Measurements from ENCODE around the gene SMO.
"Not testable (repeated sequence)": the region's sequence is repeated elsewhere in the genome, so short reads cannot be mapped to it uniquely, and the experiment has no call there.

SMO gene

GRCh38 chr7:129209067-129209926 is 20.9 kb downstream of the SMO start:
- no peak for DNase-seq (ENCODE audit: low read depth)

DNA sequence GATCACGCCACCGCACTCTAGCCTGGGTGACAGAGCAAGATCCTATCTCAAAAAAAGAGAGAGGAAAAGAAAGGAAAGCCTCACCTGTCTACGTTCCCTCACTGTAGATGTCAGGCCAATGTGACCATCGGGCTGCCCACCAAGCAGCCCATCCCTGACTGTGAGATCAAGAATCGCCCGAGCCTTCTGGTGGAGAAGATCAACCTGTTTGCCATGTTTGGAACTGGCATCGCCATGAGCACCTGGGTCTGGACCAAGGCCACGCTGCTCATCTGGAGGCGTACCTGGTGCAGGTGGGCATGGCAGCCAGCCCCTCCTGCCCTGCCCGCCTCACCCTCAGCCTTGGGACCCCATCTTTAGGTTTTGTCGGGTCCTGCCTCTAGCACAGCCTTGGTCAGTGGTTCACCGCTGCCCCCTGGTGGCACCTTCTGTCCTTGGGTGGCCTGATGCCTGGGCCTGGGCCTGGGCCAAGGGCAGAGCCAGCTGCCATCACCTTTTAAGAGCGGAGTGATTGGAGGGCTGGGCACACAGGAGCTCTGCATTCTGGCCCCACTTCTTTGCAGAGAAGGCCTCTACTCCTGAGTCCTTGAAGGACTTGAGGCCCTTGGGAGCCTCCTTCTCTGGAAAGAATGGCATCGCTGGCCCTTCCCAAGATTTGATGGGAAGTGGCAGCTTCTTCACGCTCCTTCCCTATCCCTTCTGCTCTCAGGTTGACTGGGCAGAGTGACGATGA is 22.0 kb downstream of the SMO start:
- peak; percentile 68 for DNase-seq (ENCODE audit: low read depth)

DNA sequence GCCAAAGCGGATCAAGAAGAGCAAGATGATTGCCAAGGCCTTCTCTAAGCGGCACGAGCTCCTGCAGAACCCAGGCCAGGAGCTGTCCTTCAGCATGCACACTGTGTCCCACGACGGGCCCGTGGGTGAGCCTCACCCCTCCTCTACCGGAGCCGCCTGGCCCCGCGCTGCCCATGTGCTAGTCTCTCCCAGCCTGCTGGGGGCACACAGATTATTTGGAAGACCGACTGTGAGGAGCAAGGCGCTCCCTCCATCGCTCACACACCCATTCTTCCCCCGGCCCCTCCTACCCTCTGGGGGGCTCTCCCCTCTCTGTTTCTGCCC is 22.5 kb downstream of the SMO start:
- no peak for DNase-seq (ENCODE audit: low read depth)

- no peak for DNase-seq (ENCODE audit: low read depth)
These were observed 23.7 kb downstream of the SMO start for GRCh38 chr7:129212126-129212525.

- DNase-seq (ENCODE audit: low read depth) = no peak
These were observed 24.2 kb downstream of the SMO start for GRCh38 chr7:129212596-129212995.

GRCh38 chr7:129213828-129214227 is 25.4 kb downstream of the SMO start:
- peak; percentile 20 for DNase-seq (ENCODE audit: low read depth)

DNA sequence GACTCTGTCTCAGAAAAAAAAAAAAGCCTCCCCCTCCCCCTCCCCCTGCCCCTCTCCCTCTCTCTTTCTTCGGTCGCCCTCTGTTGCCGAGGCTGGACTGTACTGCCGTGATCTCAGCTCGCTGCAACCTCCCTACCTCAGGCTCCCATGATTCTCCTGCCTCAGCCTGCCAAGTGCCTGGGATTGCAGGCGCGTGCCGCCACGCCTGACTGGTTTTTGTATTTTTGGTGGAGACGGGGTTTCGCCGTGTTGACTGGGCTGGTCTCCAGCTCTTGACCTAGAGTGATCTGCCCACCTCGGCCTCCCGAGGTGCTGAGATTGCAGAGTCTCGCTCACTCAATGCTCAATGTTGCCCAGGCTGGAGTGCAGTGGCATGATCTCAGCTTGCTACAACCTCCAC is 27.3 kb downstream of the SMO start:
- not testable (repeated sequence) for DNase-seq (ENCODE audit: low read depth)

DNA sequence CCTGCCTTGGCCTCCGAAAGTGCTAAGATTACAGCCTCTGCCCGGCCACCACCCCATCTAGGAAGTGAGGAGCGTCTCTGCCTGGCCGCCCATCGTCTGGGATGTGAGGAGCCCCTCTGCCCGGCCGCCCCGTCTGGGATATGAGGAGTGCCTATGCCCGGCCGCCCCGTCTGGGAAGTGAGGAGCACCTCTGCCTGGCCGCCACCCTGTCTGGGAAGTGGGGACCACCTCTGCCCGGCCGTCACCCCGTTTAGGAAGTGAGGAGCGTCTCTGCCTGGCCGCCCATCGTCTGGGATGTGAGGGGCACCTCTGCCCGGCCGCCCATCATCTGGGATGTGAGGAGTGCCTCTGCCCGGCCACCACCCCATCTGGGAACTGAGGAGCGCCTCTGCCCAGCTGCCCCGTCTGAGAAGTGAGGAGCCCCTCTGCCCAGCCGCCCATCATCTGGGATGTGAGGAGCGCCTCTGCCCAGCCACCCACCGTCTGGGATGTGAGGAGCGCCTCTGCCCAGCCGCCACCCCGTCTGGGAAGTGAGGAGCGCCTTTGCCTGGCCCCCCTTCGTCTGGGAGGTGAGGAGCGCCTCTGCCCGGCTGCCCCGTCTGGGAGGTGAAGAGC is 27.8 kb downstream of the SMO start:
- not testable (repeated sequence) for DNase-seq (ENCODE audit: low read depth)

DNA sequence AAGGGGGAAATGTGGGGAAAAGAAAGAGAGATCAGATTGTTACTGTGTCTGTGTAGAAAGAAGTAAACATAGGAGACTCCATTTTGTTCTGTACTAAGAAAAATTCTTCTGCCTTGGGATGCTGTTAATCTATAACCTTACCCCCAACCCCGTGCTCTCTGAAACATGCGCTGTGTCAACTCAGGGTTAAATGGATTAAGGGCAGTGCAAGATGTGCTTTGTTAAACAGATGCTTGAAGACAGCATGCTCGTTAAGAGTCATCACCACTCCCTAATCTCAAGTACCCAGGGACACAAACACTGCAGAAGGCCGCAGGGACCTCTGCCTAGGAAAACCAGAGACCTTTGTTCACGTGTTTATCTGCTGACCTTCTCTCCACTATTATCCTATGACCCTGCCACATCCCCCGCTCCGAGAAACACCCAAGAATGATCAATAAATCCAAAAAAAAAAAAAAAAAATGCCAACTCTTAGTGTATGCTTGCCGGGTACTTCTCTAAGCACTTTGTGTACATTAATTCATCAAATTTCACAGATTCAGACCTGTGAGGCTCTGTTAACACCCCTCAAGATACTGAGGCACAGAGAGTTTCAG is 28.5 kb downstream of the SMO start:
- not testable (repeated sequence) for DNase-seq (ENCODE audit: low read depth)

GRCh38 chr7:129218514-129219062 is 30.2 kb downstream of the SMO start:
- peak; percentile 84 for DNase-seq (ENCODE audit: low read depth)

DNA sequence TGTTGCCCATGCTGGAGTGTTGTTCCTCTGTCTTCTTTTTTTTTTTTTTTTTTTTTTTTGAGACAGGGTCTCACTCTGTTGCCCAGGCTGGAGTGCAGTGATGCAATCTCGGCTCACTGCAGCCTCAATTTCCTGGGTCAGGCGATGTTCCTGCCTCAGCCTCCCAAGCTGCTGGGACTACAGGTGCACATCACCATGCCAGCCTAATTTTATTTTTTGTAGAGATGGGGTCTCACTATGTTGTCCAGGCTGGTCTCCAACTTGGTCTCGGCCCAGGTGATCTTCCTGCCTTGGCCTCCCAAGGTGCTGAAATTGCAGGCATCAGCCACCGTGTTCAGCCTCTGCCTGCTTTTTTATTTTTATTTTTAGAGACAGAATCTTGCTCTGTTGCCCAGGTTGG is 30.7 kb downstream of the SMO start:
- DNase-seq (ENCODE audit: low read depth) = not testable (repeated sequence)

DNA sequence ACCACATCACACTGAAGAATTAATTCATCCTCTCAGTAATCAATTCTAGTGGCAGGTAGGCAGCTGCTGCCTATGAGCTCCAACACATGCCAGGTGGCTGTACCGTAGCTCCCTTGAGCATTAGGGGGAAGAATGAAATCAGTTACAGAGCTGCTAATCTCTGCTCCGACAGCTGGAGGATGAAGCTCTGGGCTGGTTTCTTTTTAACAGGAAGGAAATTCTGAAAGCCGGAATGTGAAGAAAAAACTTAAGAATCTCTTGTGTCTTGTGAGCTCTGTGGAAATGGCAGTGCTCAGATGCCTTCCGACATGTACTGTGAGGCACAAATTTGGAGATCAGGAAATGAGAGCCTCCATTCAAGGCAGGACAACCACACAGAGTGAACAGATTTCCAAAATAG is 33.6 kb downstream of the SMO start:
- no peak for DNase-seq (ENCODE audit: low read depth)

GRCh38 chr7:129224251-129225205 is 36.1 kb downstream of the SMO start, which contains the start of gene AHCYL2:
Gene AHCYL2, plus strand, starts transcription at chr7:129225030.
- DNase-seq (ENCODE audit: low read depth) = peak; percentile 98

- peak; percentile 43 for DNase-seq (ENCODE audit: low read depth)
These were observed 36.9 kb downstream of the SMO start for GRCh38 chr7:129225206-129225930.

GRCh38 chr7:129225931-129226572 is 37.6 kb downstream of the SMO start:
- DNase-seq (ENCODE audit: low read depth) = peak; percentile 1

GRCh38 chr7:129227646-129228578 is 39.5 kb downstream of the SMO start:
- no peak for DNase-seq (ENCODE audit: low read depth)

GRCh38 chr7:129228633-129229032 is 40.2 kb downstream of the SMO start:
- DNase-seq (ENCODE audit: low read depth) = no peak

GRCh38 chr7:129231666-129232065 is 43.2 kb downstream of the SMO start:
- no peak for DNase-seq (ENCODE audit: low read depth)

GRCh38 chr7:129238546-129238945 is 50.1 kb downstream of the SMO start:
- DNase-seq (ENCODE audit: low read depth) = no peak
